A673 (cell line): ENCODE measurements around the gene RAPGEF4. TPM values are rescaled to one million over a fixed set of nuclear protein-coding genes. Genes with fewer than 3 reads are reported as not detected.

Source experiments
- BruUV-seq: library from RNA; stranded (reverse); fragments of 400-500 nt; replicated peaks from 2 replicates; lab custom pipeline; 2021; lab: Mats Ljungman, UMichigan
- CTCF ChIA-PET: fragments of 300-600 bp; sonication (Branson Sonifier 250); formaldehyde crosslinking; loops from one replicate; lab custom pipeline; 2022; ENCODE audit warnings: antibody characterized with exemption; lab: Charles Lee
- POLR2A ChIA-PET: fragments of 300-600 bp; sonication (Branson Sonifier 250); formaldehyde crosslinking; loops from one replicate; lab custom pipeline; 2022; ENCODE audit warnings: antibody characterized with exemption; ENCODE audit not compliant: low non-redundant PET; lab: Charles Lee
- DNase-seq: peaks from one replicate; pipeline ENCODE4 v3.0.0-alpha.2; 2015; ENCODE audit warnings: low spot score
- H3K27ac ChIP-seq: fragments of 200-600 bp; sonication (generic); 2 replicates; pipeline ENCODE4 v1.5.1; 2016; ENCODE audit warnings: mixed run types, low read depth, mild to moderate bottlenecking, mixed read lengths, antibody characterized with exemption, low read length; ENCODE audit not compliant: poor library complexity, severe bottlenecking
- H3K27me3 ChIP-seq: fragments of 200-600 bp; sonication (generic); replicated peaks from 2 replicates; pipeline ENCODE4 v1.6.1; 2017; ENCODE audit warnings: mixed run types, low read depth, mild to moderate bottlenecking, mixed read lengths, antibody characterized with exemption, low read length; ENCODE audit not compliant: insufficient read depth, poor library complexity
- H3K36me3 ChIP-seq: fragments of 200-600 bp; sonication (generic); 2 replicates; pipeline ENCODE4 v1.6.1; 2016; ENCODE audit warnings: mixed run types, mild to moderate bottlenecking, mixed read lengths, antibody characterized with exemption, low read length; ENCODE audit not compliant: insufficient read depth, poor library complexity, severe bottlenecking
- H3K4me1 ChIP-seq: fragments of 200-600 bp; sonication (generic); 2 replicates; pipeline ENCODE4 v1.6.1; 2017; ENCODE audit warnings: mixed run types, mild to moderate bottlenecking, mixed read lengths, antibody characterized with exemption, low read length; ENCODE audit not compliant: insufficient read depth, poor library complexity, severe bottlenecking
- H3K4me3 ChIP-seq: fragments of 200-600 bp; sonication (generic); 2 replicates; pipeline ENCODE4 v1.5.1; 2016; ENCODE audit warnings: low read depth, mixed run types, mild to moderate bottlenecking, mixed read lengths, low read length; ENCODE audit not compliant: poor library complexity, severe bottlenecking
- H3K9me3 ChIP-seq: fragments of 200-600 bp; sonication (generic); 2 replicates; pipeline ENCODE4 v1.6.1; 2016; ENCODE audit warnings: mixed run types, low read depth, mild to moderate bottlenecking, mixed read lengths, antibody characterized with exemption, low read length; ENCODE audit not compliant: poor library complexity, severe bottlenecking
- EZH2 ChIP-seq: fragments of 200-600 bp; sonication (generic); IDR thresholded peaks from 2 replicates; pipeline ENCODE4 v1.6.1; 2017; ENCODE audit warnings: borderline replicate concordance, low read depth, mild to moderate bottlenecking, mixed read lengths, antibody characterized with exemption, low read length; ENCODE audit not compliant: poor library complexity, severe bottlenecking
- intact Hi-C: fragments of 100-400 bp; cut with micrococcal nuclease; formaldehyde crosslinking; loops from one replicate; pipeline ENCODE4 v1.10.0; 2022; ENCODE audit not compliant: unreplicated experiment
- total RNA-seq: library from RNA; stranded (reverse); gene quantifications from 2 replicates; pipeline ENCODE4 v1.2.3, GENCODE V29; 2021
- TF ChIP-seq, protein P1 (sequence below): fragments of 300-800, 200-600 bp; sonication (generic); conservative IDR thresholded peaks from 2 replicates; pipeline ENCODE4 v1.5.1; 2017; ENCODE audit warnings: low read depth, mild to moderate bottlenecking, antibody characterized with exemption, low read length, moderate library complexity, mixed read lengths

RAPGEF4 gene
- total RNA-seq, 1 experiment from 2014 or later, result 0.26 TPM

DNA sequence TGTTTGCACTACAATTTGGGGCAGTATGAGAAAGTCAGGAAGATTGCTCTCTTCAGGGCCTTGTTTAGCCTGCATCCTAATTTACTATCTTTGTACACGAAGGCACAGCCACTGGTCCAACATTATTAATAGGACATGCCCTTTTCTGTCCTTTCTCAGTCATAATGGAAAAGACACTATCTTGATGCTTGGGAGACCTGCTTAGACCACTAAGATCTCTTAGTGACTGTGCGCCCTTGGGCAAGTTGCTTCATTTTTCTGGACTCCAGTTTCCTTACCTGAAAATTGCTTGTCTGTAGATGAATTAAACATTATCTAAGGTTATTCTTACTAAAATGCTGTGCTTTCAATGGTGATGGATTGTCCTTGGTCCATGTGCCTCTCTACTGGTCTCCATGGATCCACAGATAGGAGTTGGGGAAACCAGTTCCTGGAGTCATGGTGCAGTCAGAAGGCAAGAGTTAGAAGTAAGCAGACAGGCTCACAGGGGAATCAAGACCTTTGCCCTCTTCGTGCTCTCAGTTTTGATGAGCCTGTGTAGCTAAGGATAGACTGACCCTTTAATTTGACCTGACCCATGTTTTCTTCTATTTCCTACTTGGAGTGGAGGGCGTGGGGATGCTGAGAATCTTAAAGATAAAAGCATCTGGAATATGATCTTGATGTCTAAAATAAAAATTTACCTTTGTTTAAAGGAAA, 114.0 kb downstream of the RAPGEF4 start:
- peaks cover 7% of the 10 kb centered on the region for H3K27me3 ChIP-seq
- H3K4me3 ChIP-seq, result no peak overlapping the region
- no peaks in the 10 kb centered on the region for H3K4me1 ChIP-seq
- H3K27ac ChIP-seq, result no peak overlapping the region
- CTCF ChIA-PET, result no interaction called here
- TF ChIP-seq, protein P1, sequence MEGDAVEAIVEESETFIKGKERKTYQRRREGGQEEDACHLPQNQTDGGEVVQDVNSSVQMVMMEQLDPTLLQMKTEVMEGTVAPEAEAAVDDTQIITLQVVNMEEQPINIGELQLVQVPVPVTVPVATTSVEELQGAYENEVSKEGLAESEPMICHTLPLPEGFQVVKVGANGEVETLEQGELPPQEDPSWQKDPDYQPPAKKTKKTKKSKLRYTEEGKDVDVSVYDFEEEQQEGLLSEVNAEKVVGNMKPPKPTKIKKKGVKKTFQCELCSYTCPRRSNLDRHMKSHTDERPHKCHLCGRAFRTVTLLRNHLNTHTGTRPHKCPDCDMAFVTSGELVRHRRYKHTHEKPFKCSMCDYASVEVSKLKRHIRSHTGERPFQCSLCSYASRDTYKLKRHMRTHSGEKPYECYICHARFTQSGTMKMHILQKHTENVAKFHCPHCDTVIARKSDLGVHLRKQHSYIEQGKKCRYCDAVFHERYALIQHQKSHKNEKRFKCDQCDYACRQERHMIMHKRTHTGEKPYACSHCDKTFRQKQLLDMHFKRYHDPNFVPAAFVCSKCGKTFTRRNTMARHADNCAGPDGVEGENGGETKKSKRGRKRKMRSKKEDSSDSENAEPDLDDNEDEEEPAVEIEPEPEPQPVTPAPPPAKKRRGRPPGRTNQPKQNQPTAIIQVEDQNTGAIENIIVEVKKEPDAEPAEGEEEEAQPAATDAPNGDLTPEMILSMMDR, result no peak
- TF ChIP-seq EZH2, result no peak
- H3K36me3 ChIP-seq, result no peaks in the 10 kb centered on the region
- no TSS peak for BruUV-seq
- POLR2A ChIA-PET, result interaction anchor here (0.7 kb wide), 2 partner anchors 1064 to 1762 kb away, joined by 3 to 4 read pairs; no protein-coding TSS in a partner anchor
- intact Hi-C loops, result no loop called here
- no peak for DNase-seq
- peaks cover 6% of the 10 kb centered on the region for H3K9me3 ChIP-seq

DNA sequence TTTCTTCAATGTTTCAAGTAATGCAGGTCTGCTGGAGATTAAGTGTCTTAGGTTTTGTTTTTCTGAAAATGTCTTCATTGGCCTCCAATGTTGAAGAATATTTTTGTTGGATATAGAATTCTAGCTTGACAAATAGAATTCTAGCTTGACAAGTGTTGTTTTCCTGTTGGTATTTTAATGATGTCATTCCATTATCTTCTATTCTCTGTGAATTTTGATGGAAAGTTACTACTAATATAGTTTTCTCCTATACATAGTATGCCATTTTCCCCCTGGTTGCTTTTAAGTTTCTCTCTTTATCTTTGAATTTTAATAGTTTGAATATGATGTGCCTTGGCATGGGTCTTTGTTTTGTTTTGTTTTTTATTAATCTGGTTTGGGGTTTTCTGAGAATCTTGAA, 119.9 kb downstream of the RAPGEF4 start:
- Histone ChIP-seq H3K27ac (no peak overlapping the region), H3K36me3 (no peaks in the 10 kb centered on the region), H3K4me1 (no peaks in the 10 kb centered on the region), H3K27me3 (peaks cover 20% of the 10 kb centered on the region), H3K4me3 (no peak overlapping the region), H3K9me3 (peaks cover 6% of the 10 kb centered on the region)
- ChIA-PET POLR2A (no interaction called here), CTCF (interaction anchor here (0.5 kb wide), 1 partner anchor 41 kb away, joined by 11 read pairs; no protein-coding TSS in a partner anchor)
- BruUV-seq, result no TSS peak
- no peak for DNase-seq
- intact Hi-C loops, result no loop called here
- TF ChIP-seq, protein P1, result no peak
- TF ChIP-seq EZH2, result no peak

DNA sequence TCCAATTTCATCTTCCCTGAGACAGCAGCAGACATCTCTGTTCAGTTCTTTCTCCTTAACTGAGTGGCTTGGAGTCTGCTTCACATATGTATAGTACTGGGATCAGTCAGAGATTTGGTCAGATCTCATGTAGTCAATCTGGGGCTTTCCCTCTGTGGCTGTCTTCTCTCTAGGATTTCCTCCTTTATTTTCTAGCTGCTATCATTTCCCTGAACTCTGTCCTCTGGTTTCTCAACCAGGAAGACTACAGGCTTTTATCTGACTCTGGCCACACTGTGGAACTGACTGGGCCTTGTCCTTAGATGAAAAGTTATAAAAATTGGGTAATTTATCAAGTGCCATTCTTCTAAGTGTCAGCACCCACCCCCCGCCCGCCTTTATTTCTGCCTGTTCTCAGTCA, 121.0 kb downstream of the RAPGEF4 start:
- CTCF ChIA-PET, result no interaction called here
- Histone ChIP-seq H3K4me1 (no peaks in the 10 kb centered on the region), H3K27ac (no peak overlapping the region), H3K36me3 (no peaks in the 10 kb centered on the region), H3K27me3 (peaks cover 30% of the 10 kb centered on the region), H3K9me3 (peaks cover 6% of the 10 kb centered on the region), H3K4me3 (no peak overlapping the region)
- POLR2A ChIA-PET, result no interaction called here
- no TSS peak for BruUV-seq
- TF ChIP-seq EZH2, result no peak
- TF ChIP-seq, protein P1, result no peak
- DNase-seq, result no peak
- intact Hi-C loops, result no loop called here
